ENCODE measurements around the gene PDGFC.

The PDGFC gene

GRCh38 chr4:156778093-156778492 is 193.5 kb downstream of the PDGFC start:
- no peak for DNase-seq

- DNase-seq: peak; percentile 16
These were observed 195.8 kb downstream of the PDGFC start for GRCh38 chr4:156775813-156776212.

- DNase-seq: no peak
These were observed 197.2 kb downstream of the PDGFC start for GRCh38 chr4:156774422-156774821.

GRCh38 chr4:156773648-156774357 is 197.8 kb downstream of the PDGFC start:
- DNase-seq: no peak

GRCh38 chr4:156771171-156771837 is 200.3 kb downstream of the PDGFC start:
- no peak for DNase-seq

- DNase-seq: no peak
These were observed 201.5 kb downstream of the PDGFC start for GRCh38 chr4:156770140-156770539.

- DNase-seq: no peak
These were observed 203.6 kb downstream of the PDGFC start for GRCh38 chr4:156767911-156768415.

- no peak for DNase-seq
These were observed 204.8 kb downstream of the PDGFC start for GRCh38 chr4:156766846-156767245.

- DNase-seq: no peak
These were observed 206.3 kb downstream of the PDGFC start for GRCh38 chr4:156765277-156765676.

GRCh38 chr4:156764846-156765245 is 206.8 kb downstream of the PDGFC start:
- no peak for DNase-seq

- no peak for DNase-seq
These were observed 207.5 kb downstream of the PDGFC start for GRCh38 chr4:156764145-156764544.

GRCh38 chr4:156763511-156763910 is 208.1 kb downstream of the PDGFC start:
- no peak for DNase-seq

- DNase-seq: no peak
These were observed 208.7 kb downstream of the PDGFC start for GRCh38 chr4:156762851-156763250.

GRCh38 chr4:156756118-156756517 is 215.5 kb downstream of the PDGFC start:
- no peak for DNase-seq

- DNase-seq: no peak
These were observed 216.6 kb downstream of the PDGFC start for GRCh38 chr4:156754832-156755570.

- no peak for DNase-seq
These were observed 220.1 kb downstream of the PDGFC start for GRCh38 chr4:156751486-156751885.

- DNase-seq: no peak
These were observed 221.9 kb downstream of the PDGFC start for GRCh38 chr4:156749426-156750403.

GRCh38 chr4:156746111-156746510 is 225.5 kb downstream of the PDGFC start:
- DNase-seq: no peak

- DNase-seq: no peak
These were observed 232.8 kb downstream of the PDGFC start for GRCh38 chr4:156738766-156739165.

GRCh38 chr4:156734965-156735895 is 236.4 kb downstream of the PDGFC start:
- no peak for DNase-seq

- DNase-seq: no peak
These were observed 238.0 kb downstream of the PDGFC start for GRCh38 chr4:156733582-156733981.

All from hematopoietic multipotent progenitor cell treated with erythropoietin and hydrocortisone succinate and interleukin-3 and kit ligand, for 6 days (in vitro differentiated cells).